GM06990 (cell line): ENCODE measurements around the gene C3orf80.

ENCODE experiments used
- DNase-seq: peaks from one replicate; pipeline ENCODE4 v3.0.0-alpha.2; 2011; ENCODE audit not compliant: insufficient read length; ENCODE audit errors: extremely low read depth
- H3K27me3 ChIP-seq: replicated peaks from 2 replicates; pipeline ENCODE4 v1.6.0; 2011; ENCODE audit warnings: low read length; ENCODE audit not compliant: control insufficient read depth, insufficient read depth
- H3K36me3 ChIP-seq: 2 replicates; pipeline ENCODE4 v1.5.1; 2011; ENCODE audit warnings: low read length; ENCODE audit not compliant: control insufficient read depth, insufficient read depth
- H3K4me3 ChIP-seq: replicated peaks from 2 replicates; pipeline ENCODE4 v1.5.1; 2011; ENCODE audit warnings: low read depth, mild to moderate bottlenecking, control low read depth, low read length
- CTCF ChIP-seq: IDR thresholded peaks from 2 replicates; pipeline ENCODE4 v1.5.1; 2011; ENCODE audit warnings: low read length, control low read depth, mild to moderate bottlenecking, inconsistent platforms; ENCODE audit not compliant: insufficient read depth, poor library complexity, severe bottlenecking

Gene C3orf80

GRCh38 chr3:160205606-160206005 lies 19.6 kb upstream of the C3orf80 start:
- no peak overlapping the region for H3K4me3 ChIP-seq
- DNase-seq, result no peak
- H3K27me3 ChIP-seq, result no peaks in the 10 kb centered on the region
- TF ChIP-seq CTCF, result no peak
- H3K36me3 ChIP-seq, result no peaks in the 10 kb centered on the region

DNA sequence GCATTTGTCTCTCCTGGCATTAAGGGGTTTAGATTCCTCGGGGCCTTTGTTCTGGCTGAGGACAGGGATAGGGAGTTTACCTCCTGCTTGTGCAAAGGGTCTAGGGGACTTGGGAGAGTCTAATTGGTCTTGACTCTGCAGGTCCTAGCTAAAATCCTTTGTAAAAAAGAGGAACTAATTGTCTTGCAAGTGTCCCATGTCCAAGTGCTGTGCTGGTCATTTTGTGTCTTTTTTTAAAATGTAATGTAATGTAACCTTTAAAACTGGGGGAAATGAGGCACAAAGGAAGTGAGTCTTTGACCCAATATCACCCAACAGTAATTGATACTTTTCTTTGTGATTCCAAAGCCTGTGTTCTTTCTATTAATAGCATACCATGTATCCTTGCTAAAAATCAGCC lies 14.9 kb upstream of the C3orf80 start:
- TF ChIP-seq CTCF, result no peak
- H3K4me3 ChIP-seq, result no peak overlapping the region

GRCh38 chr3:160210799-160211221 lies 14.4 kb upstream of the C3orf80 start:
- Histone ChIP-seq H3K36me3 (no peaks in the 10 kb centered on the region), H3K4me3 (no peak overlapping the region), H3K27me3 (no peaks in the 10 kb centered on the region)
- peak; percentile 5 for TF ChIP-seq CTCF
- no peak for DNase-seq

More for the DNA sequence above, 14.9 kb upstream of the C3orf80 start:
- Histone ChIP-seq H3K36me3 (no peaks in the 10 kb centered on the region), H3K27me3 (no peaks in the 10 kb centered on the region)
- DNase-seq, result no peak

DNA sequence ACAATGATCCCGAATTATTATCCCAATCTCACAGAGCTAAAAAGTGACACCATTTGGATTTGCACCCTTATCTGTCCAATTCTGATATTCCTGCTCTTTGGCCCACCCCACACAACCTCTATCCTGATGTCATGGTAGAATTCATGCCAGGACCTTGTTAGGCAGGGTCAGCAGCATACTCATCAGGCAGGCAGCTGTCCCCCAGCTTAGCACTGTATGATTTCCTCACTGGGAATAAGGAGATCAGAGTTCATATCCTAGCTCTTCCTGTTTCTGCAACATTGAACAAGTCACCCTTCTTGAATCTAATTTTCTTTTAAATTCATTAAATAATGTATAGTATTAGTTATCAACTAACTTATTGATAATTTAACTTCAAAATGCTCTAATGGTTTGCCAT lies 12.0 kb upstream of the C3orf80 start:
- DNase-seq, result no peak
- Histone ChIP-seq H3K4me3 (no peak overlapping the region), H3K36me3 (no peaks in the 10 kb centered on the region), H3K27me3 (no peaks in the 10 kb centered on the region)
- no peak for TF ChIP-seq CTCF

DNA sequence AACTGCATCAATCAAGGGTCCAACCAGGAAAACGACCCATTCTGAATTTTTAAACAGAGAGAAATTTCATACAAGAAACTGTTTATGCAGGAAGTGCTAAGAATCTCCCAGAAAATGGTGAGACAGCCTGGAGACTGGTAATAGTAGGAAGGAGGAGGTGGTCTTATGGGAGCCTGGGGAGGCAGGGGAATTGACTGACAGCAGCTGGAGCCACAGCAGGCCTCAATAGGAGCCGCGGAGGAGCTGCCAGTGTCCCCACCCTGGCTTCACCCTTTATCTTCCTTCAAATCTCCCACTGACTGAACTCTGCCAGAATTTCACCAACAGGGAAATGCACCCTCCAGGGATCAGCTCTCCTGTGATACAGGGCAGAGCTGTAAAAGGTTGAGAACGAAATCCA lies 7.5 kb upstream of the C3orf80 start:
- Histone ChIP-seq H3K4me3 (no peak overlapping the region), H3K36me3 (no peaks in the 10 kb centered on the region), H3K27me3 (no peaks in the 10 kb centered on the region)
- DNase-seq, result no peak
- no peak for TF ChIP-seq CTCF

DNA sequence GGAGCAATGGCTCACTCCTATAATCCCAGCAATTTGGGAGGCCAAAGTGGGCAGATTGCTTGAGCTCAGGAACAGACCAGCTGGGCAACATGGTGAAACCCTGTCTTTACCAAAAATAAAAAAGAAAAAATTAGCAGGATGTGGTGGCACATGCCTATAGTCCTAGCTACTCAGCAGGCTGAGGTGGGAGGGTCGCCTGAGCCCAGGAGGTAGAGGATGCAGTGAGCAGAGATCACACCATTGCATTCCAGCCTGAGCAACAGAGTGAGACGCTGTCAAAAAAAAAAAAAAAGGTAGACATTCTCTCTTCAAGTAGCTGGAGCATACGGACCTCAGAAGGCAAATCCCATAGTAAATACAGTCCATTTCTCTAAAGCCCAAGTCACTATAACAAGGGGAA lies 7.1 kb upstream of the C3orf80 start:
- Histone ChIP-seq H3K36me3 (no peaks in the 10 kb centered on the region), H3K4me3 (no peak overlapping the region), H3K27me3 (no peaks in the 10 kb centered on the region)
- no peak for DNase-seq
- TF ChIP-seq CTCF, result no peak
